HEK293T (cell line): ENCODE data around the gene THAP7.

Source experiments
- ARNT ChIP-seq: fragments of 450-650 bp; IDR thresholded peaks from 2 replicates; pipeline ENCODE4 v1.6.1; 2017; ENCODE audit warnings: mild to moderate bottlenecking
- BHLHE40 ChIP-seq: fragments of 450-650 bp; IDR thresholded peaks from 2 replicates; pipeline ENCODE4 v1.6.1; 2016; ENCODE audit warnings: mild to moderate bottlenecking, moderate library complexity, borderline replicate concordance
- ELF4 ChIP-seq: fragments of 450-650 bp; IDR thresholded peaks from 2 replicates; pipeline ENCODE4 v1.6.1; 2017; ENCODE audit warnings: antibody characterized with exemption
- FOXK2 ChIP-seq: fragments of 450-650 bp; IDR thresholded peaks from 2 replicates; pipeline ENCODE4 v1.6.1; 2016; ENCODE audit warnings: mild to moderate bottlenecking
- LEF1 ChIP-seq: fragments of 450-650 bp; IDR thresholded peaks from 2 replicates; pipeline ENCODE4 v1.6.1; 2017; ENCODE audit warnings: mild to moderate bottlenecking, borderline replicate concordance
- PKNOX1 ChIP-seq: fragments of 450-650 bp; IDR thresholded peaks from 2 replicates; pipeline ENCODE4 v1.6.1; 2016
- SP1 ChIP-seq: fragments of 450-650 bp; IDR thresholded peaks from 2 replicates; pipeline ENCODE4 v1.6.1; 2017
- SUZ12 ChIP-seq: fragments of 450-650 bp; IDR thresholded peaks from 2 replicates; pipeline ENCODE4 v1.6.1; 2016; ENCODE audit warnings: mild to moderate bottlenecking

- TF ChIP-seq BHLHE40 = no peak
- TF ChIP-seq SP1 = no peak
- no peak for TF ChIP-seq ARNT
- no peak for TF ChIP-seq SUZ12
- TF ChIP-seq PKNOX1 = no peak
- no peak for TF ChIP-seq LEF1
- no peak for TF ChIP-seq FOXK2
- no peak for TF ChIP-seq ELF4
Observed at GRCh38 chr22:21025763-21026755, 24.1 kb upstream of the THAP7 start.
